Panc1 (cell line): ENCODE data around the gene SV2B. TPM values are rescaled to one million over a fixed set of nuclear protein-coding genes. Genes with fewer than 3 reads are reported as not detected.

Source experiments
- ATAC-seq: fragments of 200-7000 bp; cut with Tn5 transposase; 2 replicates; pipeline ENCODE4 v1.9.1; 2020; ENCODE audit warnings: mild to moderate bottlenecking, moderate library complexity
- BruUV-seq: library from RNA; stranded (reverse); fragments of 400-500 nt; replicated peaks from 2 replicates; lab custom pipeline; 2021; lab: Mats Ljungman, UMichigan
- CTCF ChIA-PET: fragments of 300-600 bp; sonication (Branson Sonifier 250); formaldehyde crosslinking; loops from one replicate; lab custom pipeline; 2022; ENCODE audit warnings: antibody characterized with exemption; lab: Charles Lee
- POLR2A ChIA-PET: fragments of 300-600 bp; sonication (Branson Sonifier 250); formaldehyde crosslinking; loops from one replicate; lab custom pipeline; 2022; ENCODE audit warnings: antibody characterized with exemption; lab: Charles Lee
- DNase-seq: peaks from one replicate; pipeline ENCODE4 v3.0.0-alpha.2; 2010; ENCODE audit warnings: low read depth, low spot score
- H3K27ac ChIP-seq: 2 replicates; pipeline ENCODE4 v1.5.1; 2011; ENCODE audit warnings: mild to moderate bottlenecking, low read length, inconsistent platforms
- H3K27me3 ChIP-seq: fragments of 200-500 bp; sonication (Bioruptor generic); 2 replicates; pipeline ENCODE4 v1.6.0; 2014; ENCODE audit warnings: low read length, inconsistent platforms; ENCODE audit not compliant: control insufficient read depth, insufficient read depth
- H3K36me3 ChIP-seq: fragments of 200-500 bp; sonication (Bioruptor generic); 2 replicates; pipeline ENCODE4 v1.5.1; 2014; ENCODE audit warnings: inconsistent platforms, mild to moderate bottlenecking, low read length, moderate library complexity; ENCODE audit not compliant: control insufficient read depth, insufficient read depth
- H3K4me1 ChIP-seq: 2 replicates; pipeline ENCODE4 v1.5.1; 2011; ENCODE audit warnings: inconsistent platforms, mild to moderate bottlenecking, low read length, moderate library complexity; ENCODE audit not compliant: control insufficient read depth, insufficient read depth
- H3K4me3 ChIP-seq, 2 experiments: 2 replicates each; pipeline ENCODE4 v1.5.1; 2011 to 2012; ENCODE audit warnings: low read depth in 2 of 2, low read length in 2 of 2, mild to moderate bottlenecking in 2 of 2, inconsistent platforms in 1 of 2, moderate library complexity in 1 of 2
- H3K9me3 ChIP-seq: fragments of 200-500 bp; sonication (Bioruptor generic); 2 replicates; pipeline ENCODE4 v1.5.1; 2014; ENCODE audit warnings: low read depth, mild to moderate bottlenecking, inconsistent platforms, low read length, moderate library complexity; ENCODE audit not compliant: control insufficient read depth, insufficient read depth
- POLR2AphosphoS5 ChIP-seq: IDR thresholded peaks from 2 replicates; pipeline ENCODE4 v1.6.1; 2012; ENCODE audit warnings: mild to moderate bottlenecking, low read depth, low read length, moderate library complexity
- REST ChIP-seq, 2 experiments: IDR thresholded peaks; 2 replicates each; pipeline ENCODE4 v1.6.1; 2011 to 2012; ENCODE audit warnings: low read depth in 2 of 2, control low read depth in 1 of 2, low read length in 1 of 2, mild to moderate bottlenecking in 1 of 2, moderate library complexity in 1 of 2; ENCODE audit not compliant: insufficient read depth in 1 of 2
- SIN3A ChIP-seq: IDR thresholded peaks from 2 replicates; pipeline ENCODE4 v1.6.1; 2012; ENCODE audit warnings: low read depth, mild to moderate bottlenecking, low read length, moderate library complexity, borderline replicate concordance; ENCODE audit not compliant: insufficient read depth
- TCF7L2 ChIP-seq: IDR thresholded peaks from 2 replicates; pipeline ENCODE4 v1.6.1; 2011; ENCODE audit warnings: mild to moderate bottlenecking, low read depth, low read length, inconsistent platforms
- in situ Hi-C: cut with HindIII; loops from 2 replicates; pipeline ENCODE4 v1.10.0; 2016; ENCODE audit warnings: low sequenced_read_pairs, low pct_unique_long_range_greater_than_20kb
- intact Hi-C: fragments of 100-400 bp; cut with micrococcal nuclease; formaldehyde crosslinking; loops from one replicate; pipeline ENCODE4 v1.10.0; 2022; ENCODE audit not compliant: unreplicated experiment
- total RNA-seq: library from RNA; stranded (reverse); gene quantifications from one replicate; pipeline ENCODE4 v1.2.1, GENCODE V29; 2021; ENCODE audit not compliant: unreplicated experiment
- TF ChIP-seq, protein P1 (sequence below): fragments of 450-650 bp; IDR thresholded peaks from 2 replicates; pipeline ENCODE4 v1.5.1; 2017; ENCODE audit warnings: mild to moderate bottlenecking

The SV2B gene
- total RNA-seq, 1 experiment from 2014 or later, result not detected

DNA sequence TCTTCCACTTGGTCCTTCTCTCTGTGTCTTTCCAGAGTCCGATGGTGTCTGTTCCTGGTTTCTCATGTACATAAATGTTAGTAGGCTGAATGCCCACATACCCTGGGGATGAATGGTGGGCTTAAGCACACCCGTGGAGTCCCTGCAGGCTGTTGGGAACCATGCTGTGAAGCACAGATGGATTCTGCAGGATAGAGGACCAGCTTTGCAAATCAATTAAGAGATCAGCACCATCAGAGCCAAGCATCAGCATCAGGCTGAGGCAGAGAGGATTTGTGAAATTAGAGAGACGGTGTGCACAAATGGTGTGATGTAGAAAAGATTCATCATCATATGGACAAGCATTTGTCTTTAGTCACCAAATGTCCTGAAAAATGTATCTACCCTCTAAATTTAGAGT is 127.1 kb downstream of the SV2B start:
- BruUV-seq, result no TSS peak
- Histone ChIP-seq H3K36me3 (no peaks in the 10 kb centered on the region), H3K27ac (no peak overlapping the region), H3K4me3 (no peak overlapping the region), H3K9me3 (no peaks in the 10 kb centered on the region), H3K4me1 (no peaks in the 10 kb centered on the region), H3K27me3 (peaks cover 11% of the 10 kb centered on the region)
- CTCF ChIA-PET, result no interaction called here
- in situ Hi-C loops, result no loop called here
- DNase-seq (no peak), ATAC-seq (no peak)
- intact Hi-C loops, result no loop called here
- TF ChIP-seq REST (IDR thresholded peaks at IDR 0.05; ENCODE audit: insufficient read depth in 1 of 2, low read depth in 2 of 2, low read length in 1 of 2), result no peak
- no peak for TF ChIP-seq SIN3A
- TF ChIP-seq, protein P1, sequence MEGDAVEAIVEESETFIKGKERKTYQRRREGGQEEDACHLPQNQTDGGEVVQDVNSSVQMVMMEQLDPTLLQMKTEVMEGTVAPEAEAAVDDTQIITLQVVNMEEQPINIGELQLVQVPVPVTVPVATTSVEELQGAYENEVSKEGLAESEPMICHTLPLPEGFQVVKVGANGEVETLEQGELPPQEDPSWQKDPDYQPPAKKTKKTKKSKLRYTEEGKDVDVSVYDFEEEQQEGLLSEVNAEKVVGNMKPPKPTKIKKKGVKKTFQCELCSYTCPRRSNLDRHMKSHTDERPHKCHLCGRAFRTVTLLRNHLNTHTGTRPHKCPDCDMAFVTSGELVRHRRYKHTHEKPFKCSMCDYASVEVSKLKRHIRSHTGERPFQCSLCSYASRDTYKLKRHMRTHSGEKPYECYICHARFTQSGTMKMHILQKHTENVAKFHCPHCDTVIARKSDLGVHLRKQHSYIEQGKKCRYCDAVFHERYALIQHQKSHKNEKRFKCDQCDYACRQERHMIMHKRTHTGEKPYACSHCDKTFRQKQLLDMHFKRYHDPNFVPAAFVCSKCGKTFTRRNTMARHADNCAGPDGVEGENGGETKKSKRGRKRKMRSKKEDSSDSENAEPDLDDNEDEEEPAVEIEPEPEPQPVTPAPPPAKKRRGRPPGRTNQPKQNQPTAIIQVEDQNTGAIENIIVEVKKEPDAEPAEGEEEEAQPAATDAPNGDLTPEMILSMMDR, result no peak
- TF ChIP-seq TCF7L2, result no peak
- TF ChIP-seq POLR2AphosphoS5, result no peak
- POLR2A ChIA-PET, result no interaction called here

DNA sequence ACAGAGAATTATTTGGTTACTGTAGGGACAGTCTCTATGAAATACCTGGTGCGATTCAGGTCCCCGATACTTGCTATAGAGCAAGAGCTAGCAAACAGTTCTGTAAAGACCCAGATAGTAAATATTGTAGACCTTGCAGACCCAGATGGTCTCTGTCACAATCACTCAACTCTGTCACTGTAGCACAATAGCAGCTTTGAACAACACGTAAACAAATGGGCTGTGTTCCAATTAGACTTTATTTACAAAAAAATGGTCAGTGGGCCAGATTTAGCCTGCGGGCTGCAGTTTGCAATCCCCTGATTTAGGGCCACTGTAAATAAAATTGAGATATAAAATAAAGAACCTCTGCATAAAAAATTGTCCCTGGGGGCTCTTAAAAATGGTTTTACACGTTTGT is 127.7 kb downstream of the SV2B start:
- peaks cover 11% of the 10 kb centered on the region for H3K27me3 ChIP-seq
- ATAC-seq (no peak), DNase-seq (no peak)
- no peaks in the 10 kb centered on the region for H3K9me3 ChIP-seq
- intact Hi-C loops, result no loop called here
- H3K36me3 ChIP-seq, result no peaks in the 10 kb centered on the region
- ChIA-PET POLR2A (no interaction called here), CTCF (no interaction called here)
- no TSS peak for BruUV-seq
- no peak for TF ChIP-seq REST (IDR thresholded peaks at IDR 0.05; ENCODE audit: insufficient read depth in 1 of 2, low read depth in 2 of 2, low read length in 1 of 2)
- TF ChIP-seq POLR2AphosphoS5, result no peak
- TF ChIP-seq SIN3A, result no peak
- TF ChIP-seq, protein P1, result no peak
- TF ChIP-seq TCF7L2, result no peak
- H3K4me3 ChIP-seq, result no peak overlapping the region
- in situ Hi-C loops, result no loop called here
- H3K27ac ChIP-seq, result no peak overlapping the region
- H3K4me1 ChIP-seq, result no peaks in the 10 kb centered on the region
